ENCODE measurements around the gene FIBCD1. TPM values are rescaled to one million over a fixed set of nuclear protein-coding genes. Genes with fewer than 3 reads are reported as not detected.
A peak's percentile ranks its signal among the peaks of the same experiment; 100 is the strongest.

Gene FIBCD1
- polyA plus RNA-seq, 1 donor (not counting 4 experiments of a cell fraction or from before 2014, with no cell fraction given): 0.79 TPM

- no peaks in the 10 kb centered on the region for H3K36me3 ChIP-seq (ENCODE audit: control insufficient read depth in 2 of 2, extremely low read depth in 1 of 2, insufficient read depth in 2 of 2, low read length in 2 of 2)
- H3K9me3 ChIP-seq (ENCODE audit: control insufficient read depth, low read depth, low read length): no peaks in the 10 kb centered on the region
- peaks cover 66% of the 10 kb centered on the region for H3K27me3 ChIP-seq (ENCODE audit: control insufficient read depth, extremely low read depth, insufficient read depth, low read length)
- no peak overlapping the region for H3K9ac ChIP-seq (ENCODE audit: control insufficient read depth, extremely low read depth, insufficient read depth, low read length)
- dilution Hi-C loops (cut with MboI; ENCODE audit: extremely low pct_ligation_motif_present, low sequenced_read_pairs): no loop called here
- H3K4me1 ChIP-seq (ENCODE audit: control insufficient read depth, extremely low read depth, insufficient read depth, low read length): no peaks in the 10 kb centered on the region
- FAIRE-seq (no peak), DNase-seq (ENCODE audit: low read depth, low spot score) (no peak)
- no peak overlapping the region for H2AFZ ChIP-seq (ENCODE audit: control insufficient read depth, low read length)
- peaks cover 3% of the 10 kb centered on the region for H4K20me1 ChIP-seq (ENCODE audit: control insufficient read depth, extremely low read depth, insufficient read depth, low read length)
- no peak for TF ChIP-seq CTCF (optimal IDR thresholded peaks at IDR 0.05 in 1 of 3, IDR thresholded peaks at IDR 0.05 in 1 of 3, conservative IDR thresholded peaks at IDR 0.05 in 1 of 3; ENCODE audit: extremely low read depth in 1 of 3, insufficient read depth in 2 of 3, low read length in 3 of 3)
- no peak for TF ChIP-seq EZH2 (IDR thresholded peaks at IDR 0.05; ENCODE audit: low read length)
- no peak overlapping the region for H3K4me2 ChIP-seq (ENCODE audit: control insufficient read depth, extremely low read depth, insufficient read depth, low read depth, low read length)
- no peak overlapping the region for H3K27ac ChIP-seq (ENCODE audit: control insufficient read depth, insufficient read depth, low read length)
- H3K4me3 ChIP-seq (ENCODE audit: control insufficient read depth in 2 of 3, extremely low read depth in 1 of 3, insufficient read depth in 2 of 3, low read depth in 1 of 3, low read length in 3 of 3): no peak overlapping the region
- H3K9me1 ChIP-seq (ENCODE audit: control insufficient read depth, extremely low read depth, insufficient read depth, low read length): no peaks in the 10 kb centered on the region
- H3K79me2 ChIP-seq (ENCODE audit: control insufficient read depth, insufficient read depth, low read length): no peaks in the 10 kb centered on the region
Observed at GRCh38 chr9:130898552-130898852, 40.5 kb downstream of the FIBCD1 start.

GRCh38 chr9:130897848-130898551 lies 41.0 kb downstream of the FIBCD1 start:
- no peak for DNase-seq (ENCODE audit: low read depth, low spot score)
- no peak for FAIRE-seq
- TF ChIP-seq CTCF (optimal IDR thresholded peaks at IDR 0.05 in 1 of 3, IDR thresholded peaks at IDR 0.05 in 1 of 3, conservative IDR thresholded peaks at IDR 0.05 in 1 of 3; ENCODE audit: extremely low read depth in 1 of 3, insufficient read depth in 2 of 3, low read length in 3 of 3): no peak
- peak; percentile 96 for TF ChIP-seq EZH2 (IDR thresholded peaks at IDR 0.05; ENCODE audit: low read length)
- H4K20me1 ChIP-seq (ENCODE audit: control insufficient read depth, extremely low read depth, insufficient read depth, low read length): peaks cover 3% of the 10 kb centered on the region
- peaks cover 64% of the 10 kb centered on the region for H3K27me3 ChIP-seq (ENCODE audit: control insufficient read depth, extremely low read depth, insufficient read depth, low read length)
- H3K9me1 ChIP-seq (ENCODE audit: control insufficient read depth, extremely low read depth, insufficient read depth, low read length): no peaks in the 10 kb centered on the region
- H3K4me2 ChIP-seq (ENCODE audit: control insufficient read depth, extremely low read depth, insufficient read depth, low read depth, low read length): no peak overlapping the region
- dilution Hi-C loops (cut with MboI; ENCODE audit: extremely low pct_ligation_motif_present, low sequenced_read_pairs): no loop called here
- no peak overlapping the region for H3K9ac ChIP-seq (ENCODE audit: control insufficient read depth, extremely low read depth, insufficient read depth, low read length)
- H3K4me3 ChIP-seq (ENCODE audit: control insufficient read depth in 2 of 3, extremely low read depth in 1 of 3, insufficient read depth in 2 of 3, low read depth in 1 of 3, low read length in 3 of 3): no peak overlapping the region
- H3K36me3 ChIP-seq (ENCODE audit: control insufficient read depth in 2 of 2, extremely low read depth in 1 of 2, insufficient read depth in 2 of 2, low read length in 2 of 2): no peaks in the 10 kb centered on the region
- no peak overlapping the region for H2AFZ ChIP-seq (ENCODE audit: control insufficient read depth, low read length)
- no peaks in the 10 kb centered on the region for H3K4me1 ChIP-seq (ENCODE audit: control insufficient read depth, extremely low read depth, insufficient read depth, low read length)
- H3K9me3 ChIP-seq (ENCODE audit: control insufficient read depth, low read depth, low read length): no peaks in the 10 kb centered on the region
- H3K79me2 ChIP-seq (ENCODE audit: control insufficient read depth, insufficient read depth, low read length): no peaks in the 10 kb centered on the region
- H3K27ac ChIP-seq (ENCODE audit: control insufficient read depth, insufficient read depth, low read length): no peak overlapping the region

All from keratinocyte (primary cell).